ENCODE measurements around the gene ITGB3BP. TPM values are rescaled to one million over a fixed set of nuclear protein-coding genes. Genes with fewer than 3 reads are reported as not detected.

ITGB3BP gene
- total RNA-seq, 1 experiment from 2014 or later = 44.8 TPM

GRCh38 chr1:63498106-63498505 is 24.9 kb downstream of the ITGB3BP start:
- Histone ChIP-seq H3K9ac (ENCODE audit: low read length) (no peak overlapping the region), H3K79me2 (ENCODE audit: low read length) (no peaks in the 10 kb centered on the region), H2AFZ (ENCODE audit: low read length) (no peak overlapping the region), H3F3A (ENCODE audit: low read length, unreplicated experiment) (no peaks in the 10 kb centered on the region), H3K36me3 (ENCODE audit: low read depth, low read length) (no peaks in the 10 kb centered on the region), H3K9me2 (replicated peaks; ENCODE audit: low read length) (no peaks in the 10 kb centered on the region), H3K4me2 (ENCODE audit: low read length) (no peak overlapping the region), H4K20me1 (ENCODE audit: low read length) (no peaks in the 10 kb centered on the region), H3K27me3 (ENCODE audit: low read length) (no peaks in the 10 kb centered on the region), H3K4me1 (ENCODE audit: insufficient read depth, low read length) (no peaks in the 10 kb centered on the region), H3K9me3 (ENCODE audit: low read length) (no peaks in the 10 kb centered on the region), H3K27ac (ENCODE audit: low read length) (no peak overlapping the region), H3K4me3 (ENCODE audit: low read length) (no peak overlapping the region)
- no TSS peak for BruUV-seq (replicated peaks)
- TF ChIP-seq EZH2 (IDR thresholded peaks at IDR 0.05; ENCODE audit: low read length, unreplicated experiment) (no peak), CTCF (conservative IDR thresholded peaks at IDR 0.05; ENCODE audit: low read depth, low read length) (no peak), EZH2phosphoT487 (IDR thresholded peaks at IDR 0.05; ENCODE audit: borderline replicate concordance, low read length) (no peak)
- ChIA-PET POLR2A (ENCODE audit: unreplicated experiment) (no interaction called here), CTCF (no interaction called here)
- DNase-seq (no peak), ATAC-seq (no peak)
- intact Hi-C loops (cut with micrococcal nuclease) = no loop called here

DNA sequence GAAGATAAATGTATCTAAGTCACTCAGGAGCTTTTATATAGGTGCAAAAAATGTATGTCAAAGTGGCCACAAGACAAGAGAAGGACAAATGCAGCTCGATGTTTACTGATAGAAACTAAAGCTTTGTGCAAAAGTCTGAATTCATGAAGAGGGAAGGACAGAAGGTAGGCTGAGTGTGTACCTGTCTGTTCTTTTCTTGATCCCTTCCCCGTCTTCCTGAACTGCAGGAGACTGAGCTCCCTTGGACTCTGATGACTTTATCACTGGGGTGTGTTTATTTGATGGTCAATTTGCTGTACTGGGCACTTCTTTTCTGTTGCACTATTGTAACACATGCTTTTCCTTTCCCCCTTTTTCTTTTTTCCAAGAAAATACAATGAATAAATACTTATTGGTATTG is 25.4 kb downstream of the ITGB3BP start:
- Histone ChIP-seq H3K79me2 (ENCODE audit: low read length) (no peaks in the 10 kb centered on the region), H3K9me3 (ENCODE audit: low read length) (no peaks in the 10 kb centered on the region), H3K27me3 (ENCODE audit: low read length) (no peaks in the 10 kb centered on the region), H3K9me2 (replicated peaks; ENCODE audit: low read length) (no peaks in the 10 kb centered on the region), H3K4me1 (ENCODE audit: insufficient read depth, low read length) (no peaks in the 10 kb centered on the region), H3K4me2 (ENCODE audit: low read length) (no peak overlapping the region), H3K36me3 (ENCODE audit: low read depth, low read length) (no peaks in the 10 kb centered on the region), H3F3A (ENCODE audit: low read length, unreplicated experiment) (no peaks in the 10 kb centered on the region), H3K4me3 (ENCODE audit: low read length) (no peak overlapping the region), H3K9ac (ENCODE audit: low read length) (no peak overlapping the region), H3K27ac (ENCODE audit: low read length) (no peak overlapping the region), H2AFZ (ENCODE audit: low read length) (no peak overlapping the region), H4K20me1 (ENCODE audit: low read length) (no peaks in the 10 kb centered on the region)
- TF ChIP-seq EZH2 (IDR thresholded peaks at IDR 0.05; ENCODE audit: low read length, unreplicated experiment) = no peak
- no TSS peak for BruUV-seq (replicated peaks)
- ATAC-seq (no peak), DNase-seq (no peak)
- ChIA-PET POLR2A (ENCODE audit: unreplicated experiment) (no interaction called here), CTCF (interaction anchor here (0.5 kb wide), 1 partner anchor 147 kb away, joined by 3 read pairs; no protein-coding TSS in a partner anchor)
- intact Hi-C loops (cut with micrococcal nuclease) = no loop called here

- no TSS peak for BruUV-seq (replicated peaks)
- H2AFZ ChIP-seq (ENCODE audit: low read length) = no peak overlapping the region; the same call in 1 of the 2 replicates
- CTCF ChIA-PET = no interaction called here
Observed at GRCh38 chr1:63487336-63488065, 35.5 kb downstream of the ITGB3BP start.

More at GRCh38 chr1:63487336-63488065, 35.5 kb downstream of the ITGB3BP start:
- Histone ChIP-seq H3F3A (ENCODE audit: low read length, unreplicated experiment) (peaks cover 2% of the 10 kb centered on the region), H3K4me3 (ENCODE audit: low read length) (peak overlapping the region; percentile 5; the same call in 1 of the 2 replicates), H3K9me2 (replicated peaks; ENCODE audit: low read length) (no peaks in the 10 kb centered on the region), H3K27me3 (ENCODE audit: low read length) (no peaks in the 10 kb centered on the region), H3K79me2 (ENCODE audit: low read length) (no peaks in the 10 kb centered on the region), H3K4me2 (ENCODE audit: low read length) (peak overlapping the region; percentile 58), H3K4me1 (ENCODE audit: insufficient read depth, low read length) (peaks cover 19% of the 10 kb centered on the region), H3K27ac (ENCODE audit: low read length) (peak overlapping the region; percentile 88), H3K36me3 (ENCODE audit: low read depth, low read length) (no peaks in the 10 kb centered on the region), H3K9ac (ENCODE audit: low read length) (peak overlapping the region; percentile 32; the same call in 1 of the 2 replicates), H3K9me3 (ENCODE audit: low read length) (no peaks in the 10 kb centered on the region), H4K20me1 (ENCODE audit: low read length) (no peaks in the 10 kb centered on the region)
- POLR2A ChIA-PET (ENCODE audit: unreplicated experiment) = no interaction called here
- TF ChIP-seq EZH2 (IDR thresholded peaks at IDR 0.05; ENCODE audit: low read length, unreplicated experiment) = no peak
- TF ChIP-seq CTCF (conservative IDR thresholded peaks at IDR 0.05; ENCODE audit: low read depth, low read length) = no peak
- no peak for TF ChIP-seq EZH2phosphoT487 (IDR thresholded peaks at IDR 0.05; ENCODE audit: borderline replicate concordance, low read length)
- intact Hi-C loops (cut with micrococcal nuclease) = loop anchor here (1.0 kb wide), 1 partner anchor 24 kb away; no protein-coding TSS in a partner anchor
- ATAC-seq (peak; percentile 94), DNase-seq (peak; percentile 87)
